ENCODE measurements around the gene CSNK1G1. TPM values are rescaled to one million over a fixed set of nuclear protein-coding genes. Genes with fewer than 3 reads are reported as not detected.

CSNK1G1 gene
- total RNA-seq, 1 donor from 2014 or later = 12.8 TPM

DNA sequence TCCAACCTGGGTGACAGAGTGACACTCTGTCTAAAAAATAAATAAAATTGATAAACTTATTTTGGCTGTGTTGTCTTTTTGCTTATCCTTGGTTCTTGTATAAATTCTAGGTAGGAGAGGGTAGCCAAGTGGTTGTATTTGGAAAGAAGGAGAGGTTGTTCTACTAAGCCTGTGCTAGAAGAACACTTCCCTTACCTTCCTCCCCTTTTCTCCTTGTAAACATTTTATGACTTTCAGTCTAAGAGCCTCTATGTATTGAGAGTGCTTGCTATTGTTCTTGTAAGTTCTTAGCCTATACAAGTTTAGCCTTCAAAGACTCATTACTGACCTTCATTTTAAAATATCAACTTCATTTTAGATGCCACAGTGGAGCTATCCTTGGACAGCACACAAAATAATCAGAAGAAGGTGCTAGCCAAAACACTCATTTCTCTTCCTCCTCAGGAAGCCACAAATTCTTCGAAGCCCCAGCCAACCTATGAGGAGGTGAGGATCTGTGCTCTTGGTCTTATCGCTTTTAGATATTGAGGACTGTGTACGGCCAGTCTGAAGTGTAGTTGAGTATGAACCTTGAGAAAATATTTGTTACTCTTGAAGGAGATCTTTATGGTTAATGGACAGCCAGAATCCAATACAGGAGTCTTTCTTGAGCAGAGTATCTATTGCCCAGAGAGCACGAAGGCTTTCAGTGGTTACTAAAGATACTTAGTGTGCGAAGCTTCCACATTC is 238.1 kb downstream of the CSNK1G1 start:
- peaks cover 0 to 72% of the 10 kb centered on the region in 2 donors for H3K36me3 ChIP-seq

More for the DNA sequence above, 238.1 kb downstream of the CSNK1G1 start:
- no peaks in the 10 kb centered on the region for H3K9me3 ChIP-seq
- H3K27ac ChIP-seq = no peak overlapping the region
- no peaks in the 10 kb centered on the region for H3K4me1 ChIP-seq
- intact Hi-C loops (cut with DNase I) = no loop called here
- no peak for DNase-seq (ENCODE audit: extremely low spot score in 2 of 2)
- H3K27me3 ChIP-seq = no peaks in the 10 kb centered on the region
- TF ChIP-seq POLR2A (IDR thresholded peaks at IDR 0.05) = no peak
- TF ChIP-seq, protein P1, sequence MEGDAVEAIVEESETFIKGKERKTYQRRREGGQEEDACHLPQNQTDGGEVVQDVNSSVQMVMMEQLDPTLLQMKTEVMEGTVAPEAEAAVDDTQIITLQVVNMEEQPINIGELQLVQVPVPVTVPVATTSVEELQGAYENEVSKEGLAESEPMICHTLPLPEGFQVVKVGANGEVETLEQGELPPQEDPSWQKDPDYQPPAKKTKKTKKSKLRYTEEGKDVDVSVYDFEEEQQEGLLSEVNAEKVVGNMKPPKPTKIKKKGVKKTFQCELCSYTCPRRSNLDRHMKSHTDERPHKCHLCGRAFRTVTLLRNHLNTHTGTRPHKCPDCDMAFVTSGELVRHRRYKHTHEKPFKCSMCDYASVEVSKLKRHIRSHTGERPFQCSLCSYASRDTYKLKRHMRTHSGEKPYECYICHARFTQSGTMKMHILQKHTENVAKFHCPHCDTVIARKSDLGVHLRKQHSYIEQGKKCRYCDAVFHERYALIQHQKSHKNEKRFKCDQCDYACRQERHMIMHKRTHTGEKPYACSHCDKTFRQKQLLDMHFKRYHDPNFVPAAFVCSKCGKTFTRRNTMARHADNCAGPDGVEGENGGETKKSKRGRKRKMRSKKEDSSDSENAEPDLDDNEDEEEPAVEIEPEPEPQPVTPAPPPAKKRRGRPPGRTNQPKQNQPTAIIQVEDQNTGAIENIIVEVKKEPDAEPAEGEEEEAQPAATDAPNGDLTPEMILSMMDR (IDR thresholded peaks at IDR 0.05) = no peak
- TF ChIP-seq POLR2AphosphoS5 (IDR thresholded peaks at IDR 0.05; ENCODE audit: insufficient read depth in 1 of 2, low read depth in 1 of 2) = no peak
- H3K4me3 ChIP-seq = no peak overlapping the region

Small RNA genes within 50 kb of the gene (small RNA-seq; reads per million reads assigned to genes)
- not detected for gene RF00554

Other genes with a start within 250 kb of the CSNK1G1 start
- gene SNX22, start 204.4 kb downstream of the CSNK1G1 start, total RNA-seq = not detected
- 451 TPM for gene PPIB, start 193.2 kb downstream of the CSNK1G1 start, total RNA-seq
- gene PCLAF, start 25.3 kb upstream of the CSNK1G1 start, total RNA-seq = 8.1 TPM
- gene TRIP4, start 31.7 kb upstream of the CSNK1G1 start, total RNA-seq = 22.3 TPM
- 33.1 TPM for gene ZNF609, start 104.4 kb upstream of the CSNK1G1 start, total RNA-seq